GM23338 (cell line): Measurements from ENCODE around the gene ASCL5. TPM values are rescaled to one million over a fixed set of nuclear protein-coding genes. Genes with fewer than 3 reads are reported as not detected.
A peak's percentile ranks its signal among the peaks of the same experiment; 100 is the strongest.

Source experiments
- ATAC-seq: fragments of 200-7000 bp; cut with Tn5 transposase; 3 replicates; pipeline ENCODE4 v1.9.1; 2020
- DNase-seq: peaks from one replicate; pipeline ENCODE4 v3.0.0-alpha.2; 2015; ENCODE audit warnings: low spot score
- H2AFZ ChIP-seq: fragments of 200-600 bp; sonication (generic); 2 replicates; pipeline ENCODE4 v1.8.0; 2016; ENCODE audit warnings: antibody characterized with exemption, mild to moderate bottlenecking, moderate library complexity
- H3F3A ChIP-seq: fragments of 200-600 bp; sonication (generic); replicated peaks from 2 replicates; pipeline ENCODE4 v1.8.0; 2017; ENCODE audit warnings: antibody characterized with exemption, mixed run types, low read depth
- H3K27ac ChIP-seq: fragments of 200-600 bp; sonication (generic); 2 replicates; pipeline ENCODE4 v1.6.1; 2016; ENCODE audit warnings: low read depth
- H3K27me3 ChIP-seq: fragments of 200-600 bp; sonication (generic); 2 replicates; pipeline ENCODE4 v1.8.0; 2016; ENCODE audit warnings: mild to moderate bottlenecking, mixed run types, moderate library complexity; ENCODE audit not compliant: insufficient read depth
- H3K36me3 ChIP-seq: fragments of 200-600 bp; sonication (generic); 2 replicates; pipeline ENCODE4 v1.8.0; 2016; ENCODE audit warnings: mild to moderate bottlenecking; ENCODE audit not compliant: insufficient read depth
- H3K4me1 ChIP-seq: fragments of 200-600 bp; sonication (generic); 2 replicates; pipeline ENCODE4 v1.8.0; 2016; ENCODE audit warnings: mild to moderate bottlenecking, moderate library complexity; ENCODE audit not compliant: insufficient read depth
- H3K4me2 ChIP-seq: fragments of 200-600 bp; sonication (generic); 2 replicates; pipeline ENCODE4 v1.7.1; 2017; ENCODE audit warnings: mixed run types
- H3K4me3 ChIP-seq: fragments of 200-600 bp; sonication (generic); 2 replicates; pipeline ENCODE4 v1.6.1; 2016; ENCODE audit warnings: mixed run types
- H3K79me2 ChIP-seq: fragments of 200-600 bp; sonication (generic); replicated peaks from 2 replicates; pipeline ENCODE4 v1.8.0; 2017; ENCODE audit warnings: mild to moderate bottlenecking; ENCODE audit not compliant: insufficient read depth
- H3K9me2 ChIP-seq: fragments of 200-600 bp; sonication (generic); 2 replicates; pipeline ENCODE4 v1.8.0; 2017; ENCODE audit not compliant: insufficient read depth
- H4K20me1 ChIP-seq: fragments of 200-600 bp; sonication (generic); replicated peaks from 2 replicates; pipeline ENCODE4 v1.8.0; 2017; ENCODE audit warnings: mild to moderate bottlenecking; ENCODE audit not compliant: insufficient read depth
- H3K27ac Mint-ChIP-seq: 2 replicates; pipeline ENCODE4 v1.8.0; 2020; ENCODE audit warnings: inconsistent platforms, mild to moderate bottlenecking, moderate library complexity, mixed read lengths
- H3K27me3 Mint-ChIP-seq: 3 replicates; pipeline ENCODE4 v1.8.0; 2022; ENCODE audit warnings: low read depth, mild to moderate bottlenecking, moderate library complexity, mixed read lengths, inconsistent platforms; ENCODE audit not compliant: insufficient read depth, poor library complexity
- H3K36me3 Mint-ChIP-seq: 3 replicates; pipeline ENCODE4 v1.8.0; 2021; ENCODE audit warnings: low read depth, mild to moderate bottlenecking, inconsistent platforms, moderate library complexity, mixed read lengths
- H3K4me1 Mint-ChIP-seq: 3 replicates; pipeline ENCODE4 v1.8.0; 2020; ENCODE audit warnings: mild to moderate bottlenecking, inconsistent platforms, mixed read lengths
- H3K4me3 Mint-ChIP-seq: 3 replicates; pipeline ENCODE4 v1.8.0; 2021; ENCODE audit warnings: moderate library complexity, mild to moderate bottlenecking, inconsistent platforms, mixed read lengths
- H3K9me3 Mint-ChIP-seq: 3 replicates; pipeline ENCODE4 v1.8.0; 2020; ENCODE audit warnings: moderate library complexity, mild to moderate bottlenecking, inconsistent platforms, mixed read lengths
- CREB1 ChIP-seq: fragments of 250-450 bp; sonication (Bioruptor Pico); IDR thresholded peaks from 2 replicates; pipeline ENCODE4 v1.5.0; 2020; ENCODE audit warnings: low read depth, mild to moderate bottlenecking, moderate library complexity
- JUNB ChIP-seq: IDR thresholded peaks from one replicate; pipeline ENCODE4 v1.6.1; 2016; ENCODE audit warnings: antibody characterized with exemption; ENCODE audit not compliant: unreplicated experiment
- REST ChIP-seq: IDR thresholded peaks from one replicate; pipeline ENCODE4 v1.6.1; 2018; ENCODE audit warnings: antibody characterized with exemption; ENCODE audit not compliant: unreplicated experiment
- ZNF331 ChIP-seq: fragments of 250-450 bp; sonication (Bioruptor Pico); IDR thresholded peaks from 2 replicates; pipeline ENCODE4 v1.5.0; 2020; ENCODE audit warnings: low read depth, mild to moderate bottlenecking, moderate library complexity
- polyA plus RNA-seq: library from polyadenylated mRNA; unstranded; fragments of >200 nt; fragmentation: Nextera tagmentation; extraction: Ambion mirVana; gene quantifications from 2 replicates; pipeline ENCODE4 v1.2.1, GENCODE V29; 2016
- total RNA-seq: library from RNA; depleted of rRNA; stranded (reverse); fragments of >200 nt; shearing (Covaris generic); gene quantifications from 2 replicates; pipeline ENCODE4 v1.2.3, GENCODE V29; 2014
- TF ChIP-seq, protein P1 (sequence below), 2 experiments: fragments of 200-600 bp in 1 of 2; sonication (generic) in 1 of 2; conservative IDR thresholded peaks; 2 replicates each; pipeline versions ENCODE4 v1.5.1 to v1.6.1; 2016 to 2017; ENCODE audit warnings: antibody characterized with exemption in 2 of 2, low read depth in 2 of 2, mild to moderate bottlenecking in 2 of 2, moderate library complexity in 1 of 2
- TF ChIP-seq, protein P2 (sequence below): fragments of 250-450 bp; sonication (Bioruptor Pico); IDR thresholded peaks from 2 replicates; pipeline ENCODE4 v1.5.0; 2020; ENCODE audit warnings: mild to moderate bottlenecking, moderate library complexity

The ASCL5 gene
- total and polyA plus RNA-seq, 2 experiments from 2014 or later = not detected

GRCh38 chr1:201072149-201072548 is 54.8 kb downstream of the ASCL5 start (continued):
- TF ChIP-seq, protein P1, sequence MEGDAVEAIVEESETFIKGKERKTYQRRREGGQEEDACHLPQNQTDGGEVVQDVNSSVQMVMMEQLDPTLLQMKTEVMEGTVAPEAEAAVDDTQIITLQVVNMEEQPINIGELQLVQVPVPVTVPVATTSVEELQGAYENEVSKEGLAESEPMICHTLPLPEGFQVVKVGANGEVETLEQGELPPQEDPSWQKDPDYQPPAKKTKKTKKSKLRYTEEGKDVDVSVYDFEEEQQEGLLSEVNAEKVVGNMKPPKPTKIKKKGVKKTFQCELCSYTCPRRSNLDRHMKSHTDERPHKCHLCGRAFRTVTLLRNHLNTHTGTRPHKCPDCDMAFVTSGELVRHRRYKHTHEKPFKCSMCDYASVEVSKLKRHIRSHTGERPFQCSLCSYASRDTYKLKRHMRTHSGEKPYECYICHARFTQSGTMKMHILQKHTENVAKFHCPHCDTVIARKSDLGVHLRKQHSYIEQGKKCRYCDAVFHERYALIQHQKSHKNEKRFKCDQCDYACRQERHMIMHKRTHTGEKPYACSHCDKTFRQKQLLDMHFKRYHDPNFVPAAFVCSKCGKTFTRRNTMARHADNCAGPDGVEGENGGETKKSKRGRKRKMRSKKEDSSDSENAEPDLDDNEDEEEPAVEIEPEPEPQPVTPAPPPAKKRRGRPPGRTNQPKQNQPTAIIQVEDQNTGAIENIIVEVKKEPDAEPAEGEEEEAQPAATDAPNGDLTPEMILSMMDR (conservative IDR thresholded peaks at IDR 0.05; ENCODE audit: low read depth in 2 of 2) = no peak
- TF ChIP-seq CREB1 (CRISPR knock-in tag) (no peak), ZNF331 (CRISPR knock-in tag) (no peak), JUNB (no peak)
- TF ChIP-seq, protein P2, sequence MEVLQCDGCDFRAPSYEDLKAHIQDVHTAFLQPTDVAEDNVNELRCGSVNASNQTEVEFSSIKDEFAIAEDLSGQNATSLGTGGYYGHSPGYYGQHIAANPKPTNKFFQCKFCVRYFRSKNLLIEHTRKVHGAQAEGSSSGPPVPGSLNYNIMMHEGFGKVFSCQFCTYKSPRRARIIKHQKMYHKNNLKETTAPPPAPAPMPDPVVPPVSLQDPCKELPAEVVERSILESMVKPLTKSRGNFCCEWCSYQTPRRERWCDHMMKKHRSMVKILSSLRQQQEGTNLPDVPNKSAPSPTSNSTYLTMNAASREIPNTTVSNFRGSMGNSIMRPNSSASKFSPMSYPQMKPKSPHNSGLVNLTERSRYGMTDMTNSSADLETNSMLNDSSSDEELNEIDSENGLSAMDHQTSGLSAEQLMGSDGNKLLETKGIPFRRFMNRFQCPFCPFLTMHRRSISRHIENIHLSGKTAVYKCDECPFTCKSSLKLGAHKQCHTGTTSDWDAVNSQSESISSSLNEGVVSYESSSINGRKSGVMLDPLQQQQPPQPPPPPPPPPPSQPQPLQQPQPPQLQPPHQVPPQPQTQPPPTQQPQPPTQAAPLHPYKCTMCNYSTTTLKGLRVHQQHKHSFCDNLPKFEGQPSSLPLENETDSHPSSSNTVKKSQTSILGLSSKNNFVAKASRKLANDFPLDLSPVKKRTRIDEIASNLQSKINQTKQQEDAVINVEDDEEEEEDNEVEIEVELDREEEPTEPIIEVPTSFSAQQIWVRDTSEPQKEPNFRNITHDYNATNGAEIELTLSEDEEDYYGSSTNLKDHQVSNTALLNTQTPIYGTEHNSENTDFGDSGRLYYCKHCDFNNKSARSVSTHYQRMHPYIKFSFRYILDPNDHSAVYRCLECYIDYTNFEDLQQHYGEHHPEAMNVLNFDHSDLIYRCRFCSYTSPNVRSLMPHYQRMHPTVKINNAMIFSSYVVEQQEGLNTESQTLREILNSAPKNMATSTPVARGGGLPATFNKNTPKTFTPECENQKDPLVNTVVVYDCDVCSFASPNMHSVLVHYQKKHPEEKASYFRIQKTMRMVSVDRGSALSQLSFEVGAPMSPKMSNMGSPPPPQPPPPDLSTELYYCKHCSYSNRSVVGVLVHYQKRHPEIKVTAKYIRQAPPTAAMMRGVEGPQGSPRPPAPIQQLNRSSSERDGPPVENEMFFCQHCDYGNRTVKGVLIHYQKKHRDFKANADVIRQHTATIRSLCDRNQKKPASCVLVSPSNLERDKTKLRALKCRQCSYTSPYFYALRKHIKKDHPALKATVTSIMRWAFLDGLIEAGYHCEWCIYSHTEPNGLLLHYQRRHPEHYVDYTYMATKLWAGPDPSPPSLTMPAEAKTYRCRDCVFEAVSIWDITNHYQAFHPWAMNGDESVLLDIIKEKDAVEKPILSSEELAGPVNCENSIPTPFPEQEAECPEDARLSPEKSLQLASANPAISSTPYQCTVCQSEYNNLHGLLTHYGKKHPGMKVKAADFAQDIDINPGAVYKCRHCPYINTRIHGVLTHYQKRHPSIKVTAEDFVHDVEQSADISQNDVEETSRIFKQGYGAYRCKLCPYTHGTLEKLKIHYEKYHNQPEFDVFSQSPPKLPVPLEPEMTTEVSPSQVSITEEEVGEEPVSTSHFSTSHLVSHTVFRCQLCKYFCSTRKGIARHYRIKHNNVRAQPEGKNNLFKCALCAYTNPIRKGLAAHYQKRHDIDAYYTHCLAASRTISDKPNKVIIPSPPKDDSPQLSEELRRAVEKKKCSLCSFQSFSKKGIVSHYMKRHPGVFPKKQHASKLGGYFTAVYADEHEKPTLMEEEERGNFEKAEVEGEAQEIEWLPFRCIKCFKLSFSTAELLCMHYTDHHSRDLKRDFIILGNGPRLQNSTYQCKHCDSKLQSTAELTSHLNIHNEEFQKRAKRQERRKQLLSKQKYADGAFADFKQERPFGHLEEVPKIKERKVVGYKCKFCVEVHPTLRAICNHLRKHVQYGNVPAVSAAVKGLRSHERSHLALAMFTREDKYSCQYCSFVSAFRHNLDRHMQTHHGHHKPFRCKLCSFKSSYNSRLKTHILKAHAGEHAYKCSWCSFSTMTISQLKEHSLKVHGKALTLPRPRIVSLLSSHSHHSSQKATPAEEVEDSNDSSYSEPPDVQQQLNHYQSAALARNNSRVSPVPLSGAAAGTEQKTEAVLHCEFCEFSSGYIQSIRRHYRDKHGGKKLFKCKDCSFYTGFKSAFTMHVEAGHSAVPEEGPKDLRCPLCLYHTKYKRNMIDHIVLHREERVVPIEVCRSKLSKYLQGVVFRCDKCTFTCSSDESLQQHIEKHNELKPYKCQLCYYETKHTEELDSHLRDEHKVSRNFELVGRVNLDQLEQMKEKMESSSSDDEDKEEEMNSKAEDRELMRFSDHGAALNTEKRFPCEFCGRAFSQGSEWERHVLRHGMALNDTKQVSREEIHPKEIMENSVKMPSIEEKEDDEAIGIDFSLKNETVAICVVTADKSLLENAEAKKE (CRISPR knock-in tag) = no peak

GRCh38 chr1:201069636-201070035 is 57.3 kb downstream of the ASCL5 start:
- no peak overlapping the region for H3K4me3 ChIP-seq
- H3K4me1 ChIP-seq = no peaks in the 10 kb centered on the region
- DNase-seq = no peak
- no peaks in the 10 kb centered on the region for H3K27me3 ChIP-seq
- Mint-ChIP-seq H3K27me3 (peaks cover 2% of the 10 kb centered on the region), H3K4me1 (peaks cover 5% of the 10 kb centered on the region; the same call in 2 of the 3 replicates), H3K36me3 (no peaks in the 10 kb centered on the region), H3K4me3 (no peak overlapping the region), H3K27ac (no peak overlapping the region), H3K9me3 (no peaks in the 10 kb centered on the region; the same call in 2 of the 3 replicates)
- H4K20me1 ChIP-seq = no peaks in the 10 kb centered on the region
- no peaks in the 10 kb centered on the region for H3K79me2 ChIP-seq
- no peak for TF ChIP-seq REST
- TF ChIP-seq, protein P1 (conservative IDR thresholded peaks at IDR 0.05; ENCODE audit: low read depth in 2 of 2) = peak in 1 of 2 experiments; percentile 32; a peak in 2 of 4 replicates
- H3F3A ChIP-seq = no peaks in the 10 kb centered on the region
- peak; percentile 60 for ATAC-seq
- no peak overlapping the region for H3K4me2 ChIP-seq
- H3K27ac ChIP-seq = no peak overlapping the region
- H3K36me3 ChIP-seq = no peaks in the 10 kb centered on the region
- no peak overlapping the region for H2AFZ ChIP-seq
- no peaks in the 10 kb centered on the region for H3K9me2 ChIP-seq
